ENCODE measurements around the gene MAP3K15. TPM values are rescaled to one million over a fixed set of nuclear protein-coding genes. Genes with fewer than 3 reads are reported as not detected.

Gene MAP3K15
- total RNA-seq, 1 experiment from 2014 or later: 3.4 TPM

GRCh38 chrX:19343535-19344408 lies 171.5 kb downstream of the MAP3K15 start, which contains the start of gene PDHA1:
TSS of gene PDHA1 (plus strand) at chrX:19343927. CDS start at chrX:19344038, 111 bp downstream.
- no peak for TF ChIP-seq EZH2 (IDR thresholded peaks at IDR 0.05; ENCODE audit: low read length, unreplicated experiment)
- no peak for TF ChIP-seq EZH2phosphoT487 (IDR thresholded peaks at IDR 0.05; ENCODE audit: borderline replicate concordance, low read length)
- no peak for TF ChIP-seq CTCF (conservative IDR thresholded peaks at IDR 0.05; ENCODE audit: low read depth, low read length)
- ChIA-PET POLR2A (ENCODE audit: unreplicated experiment) (no interaction called here), CTCF (no interaction called here)
- Histone ChIP-seq H3K27me3 (ENCODE audit: low read length) (no peaks in the 10 kb centered on the region), H3K4me1 (ENCODE audit: insufficient read depth, low read length) (peaks cover 12% of the 10 kb centered on the region; the same call in 1 of the 2 replicates), H3K9ac (ENCODE audit: low read length) (peak within 1 kb of the TSS; percentile 92), H3K79me2 (ENCODE audit: low read length) (peaks cover 48% of the 10 kb centered on the region), H3K36me3 (ENCODE audit: low read depth, low read length) (peaks cover 5% of the 10 kb centered on the region; the same call in 1 of the 2 replicates), H3K9me3 (ENCODE audit: low read length) (no peaks in the 10 kb centered on the region), H3K4me2 (ENCODE audit: low read length) (peak within 1 kb of the TSS; percentile 98), H3F3A (ENCODE audit: low read length, unreplicated experiment) (no peaks in the 10 kb centered on the region), H3K4me3 (ENCODE audit: low read length) (peak within 1 kb of the TSS; percentile 80), H3K27ac (ENCODE audit: low read length) (0 out of 2 replicates have a peak within 1 kb of the TSS, but pooled peaks have one; percentile 18), H2AFZ (ENCODE audit: low read length) (peak within 1 kb of the TSS; percentile 91), H3K9me2 (replicated peaks; ENCODE audit: low read length) (no peaks in the 10 kb centered on the region), H4K20me1 (ENCODE audit: low read length) (peaks cover 18% of the 10 kb centered on the region; the same call in 1 of the 2 replicates)
- no TSS peak for BruUV-seq (replicated peaks)
- intact Hi-C loops (cut with micrococcal nuclease): no loop called here
- DNase-seq: peak; percentile 95
- peak; percentile 88 for ATAC-seq

GRCh38 chrX:19343085-19343534 lies 172.2 kb downstream of the MAP3K15 start:
- Histone ChIP-seq H3K36me3 (ENCODE audit: low read depth, low read length) (peaks cover 3% of the 10 kb centered on the region; the same call in 1 of the 2 replicates), H3K4me2 (ENCODE audit: low read length) (peak overlapping the region; percentile 91), H3K4me3 (ENCODE audit: low read length) (peak overlapping the region; percentile 80), H3K9me3 (ENCODE audit: low read length) (no peaks in the 10 kb centered on the region), H3F3A (ENCODE audit: low read length, unreplicated experiment) (no peaks in the 10 kb centered on the region), H3K79me2 (ENCODE audit: low read length) (peaks cover 44% of the 10 kb centered on the region), H4K20me1 (ENCODE audit: low read length) (peaks cover 18% of the 10 kb centered on the region; the same call in 1 of the 2 replicates), H3K9ac (ENCODE audit: low read length) (peak overlapping the region; percentile 92), H3K9me2 (replicated peaks; ENCODE audit: low read length) (no peaks in the 10 kb centered on the region), H3K4me1 (ENCODE audit: insufficient read depth, low read length) (peaks cover 12% of the 10 kb centered on the region; the same call in 1 of the 2 replicates), H3K27me3 (ENCODE audit: low read length) (no peaks in the 10 kb centered on the region), H2AFZ (ENCODE audit: low read length) (peak overlapping the region; percentile 91), H3K27ac (ENCODE audit: low read length) (no peak overlapping the region)
- DNase-seq (no peak), ATAC-seq (no peak)
- ChIA-PET CTCF (no interaction called here), POLR2A (ENCODE audit: unreplicated experiment) (no interaction called here)
- intact Hi-C loops (cut with micrococcal nuclease): no loop called here
- BruUV-seq (replicated peaks): TSS peak; percentile 82
- no peak for TF ChIP-seq CTCF (conservative IDR thresholded peaks at IDR 0.05; ENCODE audit: low read depth, low read length)
- no peak for TF ChIP-seq EZH2phosphoT487 (IDR thresholded peaks at IDR 0.05; ENCODE audit: borderline replicate concordance, low read length)
- TF ChIP-seq EZH2 (IDR thresholded peaks at IDR 0.05; ENCODE audit: low read length, unreplicated experiment): no peak
